GM23248 (cell line): ENCODE measurements around the gene ARHGAP23. TPM values are rescaled to one million over a fixed set of nuclear protein-coding genes. Genes with fewer than 3 reads are reported as not detected.

Experiments used
- DNase-seq: peaks from one replicate; pipeline ENCODE4 v3.0.0-alpha.2; 2015
- H2AFZ ChIP-seq: fragments of 200-600 bp; sonication (generic); 2 replicates; pipeline ENCODE4 v1.6.1; 2016; ENCODE audit warnings: antibody characterized with exemption
- H3F3A ChIP-seq: fragments of 200-600 bp; sonication (generic); 2 replicates; pipeline ENCODE4 v1.6.1; 2016; ENCODE audit warnings: mild to moderate bottlenecking, antibody characterized with exemption, mixed run types; ENCODE audit not compliant: insufficient read depth
- H3K27ac ChIP-seq: fragments of 200-600 bp; sonication (generic); 2 replicates; pipeline ENCODE4 v1.5.1; 2016; ENCODE audit warnings: mild to moderate bottlenecking
- H3K27me3 ChIP-seq: fragments of 200-600 bp; sonication (generic); replicated peaks from 2 replicates; pipeline ENCODE4 v1.6.1; 2016; ENCODE audit warnings: mild to moderate bottlenecking; ENCODE audit not compliant: insufficient read depth
- H3K36me3 ChIP-seq: fragments of 200-600 bp; sonication (generic); 2 replicates; pipeline ENCODE4 v1.6.1; 2016; ENCODE audit warnings: low read depth, mild to moderate bottlenecking
- H3K4me1 ChIP-seq: fragments of 200-600 bp; sonication (generic); 2 replicates; pipeline ENCODE4 v1.6.1; 2016; ENCODE audit warnings: mild to moderate bottlenecking; ENCODE audit not compliant: insufficient read depth
- H3K4me2 ChIP-seq: fragments of 200-600 bp; sonication (generic); one replicate; pipeline ENCODE4 v1.6.1; 2016; ENCODE audit warnings: mild to moderate bottlenecking; ENCODE audit not compliant: unreplicated experiment
- H3K4me3 ChIP-seq: fragments of 200-600 bp; sonication (generic); 2 replicates; pipeline ENCODE4 v1.5.1; 2016; ENCODE audit warnings: mild to moderate bottlenecking
- H3K79me2 ChIP-seq: fragments of 200-600 bp; sonication (generic); 2 replicates; pipeline ENCODE4 v1.6.1; 2016; ENCODE audit warnings: mild to moderate bottlenecking; ENCODE audit not compliant: insufficient read depth
- H3K9ac ChIP-seq: fragments of 200-600 bp; sonication (generic); 2 replicates; pipeline ENCODE4 v1.6.1; 2016; ENCODE audit warnings: mild to moderate bottlenecking
- H3K9me2 ChIP-seq: fragments of 200-600 bp; sonication (generic); 2 replicates; pipeline ENCODE4 v1.6.1; 2016; ENCODE audit warnings: mixed run types, mild to moderate bottlenecking, moderate library complexity; ENCODE audit not compliant: insufficient read depth
- H3K9me3 ChIP-seq: fragments of 200-600 bp; sonication (generic); one replicate; pipeline ENCODE4 v1.6.1; 2017; ENCODE audit warnings: low read depth
- H4K20me1 ChIP-seq: fragments of 200-600 bp; sonication (generic); 2 replicates; pipeline ENCODE4 v1.6.0; 2016; ENCODE audit not compliant: insufficient read depth
- EZH2 ChIP-seq: fragments of 200-600 bp; sonication (generic); IDR thresholded peaks from 2 replicates; pipeline ENCODE4 v1.6.1; 2018; ENCODE audit warnings: antibody characterized with exemption, mild to moderate bottlenecking; ENCODE audit not compliant: insufficient read depth, poor library complexity, severe bottlenecking
- EZH2phosphoT487 ChIP-seq: fragments of 200-600 bp; sonication (generic); IDR thresholded peaks from 2 replicates; pipeline ENCODE4 v1.6.1; 2018; ENCODE audit warnings: antibody characterized with exemption, moderate library complexity, mild to moderate bottlenecking, low read depth; ENCODE audit not compliant: insufficient read depth
- WGBS, 2 experiments: methylation state at CpG; one replicate each; pipeline ENCODE4 v1.1.6; 2015 to 2017; ENCODE audit warnings: low lambda C conversion rate in 2 of 2, low coverage in 1 of 2; ENCODE audit errors: missing lambda C conversion rate in 2 of 2; 5-methylcytosine and 5-hydroxymethylcytosine counted together
- in situ Hi-C: fragments of 300-500 bp; cut with MboI; formaldehyde crosslinking; loops from 2 replicates; pipeline ENCODE4 v1.15.0; 2020
- polyA plus RNA-seq: library from polyadenylated mRNA; unstranded; fragments of >200 nt; fragmentation: Nextera tagmentation; extraction: Ambion mirVana; gene quantifications from 2 replicates; pipeline ENCODE4 v1.2.1, GENCODE V29; 2016
- total RNA-seq: library from RNA; depleted of rRNA; stranded (reverse); fragments of >200 nt; shearing (Covaris generic); gene quantifications from 2 replicates; pipeline ENCODE4 v1.2.3, GENCODE V29; 2014

The ARHGAP23 gene
- total and polyA plus RNA-seq, 2 experiments from 2014 or later: 6.6 to 69.4 TPM

GRCh38 chr17:38458521-38458920, 30.3 kb downstream of the ARHGAP23 start:
- Histone ChIP-seq H3K4me3 (no peak overlapping the region), H3K4me2 (no peak overlapping the region), H3F3A (peaks cover 5% of the 10 kb centered on the region; the same call in 1 of the 2 replicates), H2AFZ (no peak overlapping the region), H3K79me2 (peaks cover 74% of the 10 kb centered on the region), H3K27me3 (no peaks in the 10 kb centered on the region), H3K9me2 (no peaks in the 10 kb centered on the region), H3K4me1 (peaks cover 23% of the 10 kb centered on the region), H4K20me1 (peaks cover 14% of the 10 kb centered on the region; the same call in 1 of the 2 replicates), H3K9ac (no peak overlapping the region), H3K27ac (no peak overlapping the region), H3K9me3 (no peaks in the 10 kb centered on the region), H3K36me3 (peaks cover 10% of the 10 kb centered on the region; the same call in 1 of the 2 replicates)
- TF ChIP-seq EZH2phosphoT487 (no peak), EZH2 (no peak)
- in situ Hi-C loops: no loop called here
- 100% methylated on average over 6 of the region's 6 CpGs for WGBS, 2 experiments
- DNase-seq: no peak

GRCh38 chr17:38459567-38459966, 31.3 kb downstream of the ARHGAP23 start:
- peaks cover 14% of the 10 kb centered on the region; the same call in 1 of the 2 replicates for H4K20me1 ChIP-seq

GRCh38 chr17:38460082-38460715, 31.9 kb downstream of the ARHGAP23 start:
- H3K36me3 ChIP-seq: peaks cover 13% of the 10 kb centered on the region; the same call in 1 of the 2 replicates
- WGBS, 2 experiments: 85 to 86% methylated on average over 12 of the region's 12 CpGs

More at GRCh38 chr17:38459567-38459966, 31.3 kb downstream of the ARHGAP23 start:
- Histone ChIP-seq H3F3A (peaks cover 12% of the 10 kb centered on the region; the same call in 1 of the 2 replicates), H3K27ac (no peak overlapping the region), H3K4me2 (no peak overlapping the region), H3K9me3 (no peaks in the 10 kb centered on the region), H3K27me3 (no peaks in the 10 kb centered on the region), H3K36me3 (peaks cover 13% of the 10 kb centered on the region; the same call in 1 of the 2 replicates), H3K79me2 (peaks cover 70% of the 10 kb centered on the region), H2AFZ (no peak overlapping the region), H3K9me2 (no peaks in the 10 kb centered on the region), H3K9ac (no peak overlapping the region), H3K4me3 (no peak overlapping the region), H3K4me1 (peaks cover 34% of the 10 kb centered on the region)
- no peak for DNase-seq
- 76 to 81% methylated on average over 6 of the region's 6 CpGs for WGBS, 2 experiments
- in situ Hi-C loops: no loop called here
- TF ChIP-seq EZH2: no peak
- TF ChIP-seq EZH2phosphoT487: no peak

GRCh38 chr17:38460716-38461630, 32.7 kb downstream of the ARHGAP23 start:
- no peaks in the 10 kb centered on the region for H3K9me2 ChIP-seq
- 0 out of 2 replicates have a peak, but pooled peaks cover 12% of the 10 kb centered on the region for H3F3A ChIP-seq
- H3K4me2 ChIP-seq: no peak overlapping the region
- H3K27ac ChIP-seq: no peak overlapping the region
- peaks cover 13% of the 10 kb centered on the region; the same call in 1 of the 2 replicates for H3K36me3 ChIP-seq
- peaks cover 9% of the 10 kb centered on the region; the same call in 1 of the 2 replicates for H4K20me1 ChIP-seq
- H3K9me3 ChIP-seq: no peaks in the 10 kb centered on the region
- 94% methylated on average over 19 of the region's 19 CpGs for WGBS, 2 experiments
- in situ Hi-C loops: no loop called here
- H2AFZ ChIP-seq: no peak overlapping the region
- TF ChIP-seq EZH2phosphoT487 (no peak), EZH2 (no peak)
- H3K4me1 ChIP-seq: peaks cover 22% of the 10 kb centered on the region
- DNase-seq: no peak
- H3K79me2 ChIP-seq: peaks cover 60% of the 10 kb centered on the region
- H3K4me3 ChIP-seq: no peak overlapping the region
- no peak overlapping the region for H3K9ac ChIP-seq
- H3K27me3 ChIP-seq: no peaks in the 10 kb centered on the region

More at GRCh38 chr17:38460082-38460715, 31.9 kb downstream of the ARHGAP23 start:
- H3K79me2 ChIP-seq: peaks cover 63% of the 10 kb centered on the region
- H3K27me3 ChIP-seq: no peaks in the 10 kb centered on the region
- H4K20me1 ChIP-seq: peaks cover 9% of the 10 kb centered on the region; the same call in 1 of the 2 replicates
- H2AFZ ChIP-seq: no peak overlapping the region
- no peak overlapping the region for H3K4me2 ChIP-seq
- H3K4me1 ChIP-seq: peaks cover 28% of the 10 kb centered on the region
- in situ Hi-C loops: no loop called here
- no peak overlapping the region for H3K27ac ChIP-seq
- H3K9ac ChIP-seq: no peak overlapping the region
- no peaks in the 10 kb centered on the region for H3K9me3 ChIP-seq
- DNase-seq: no peak
- no peaks in the 10 kb centered on the region for H3K9me2 ChIP-seq
- H3F3A ChIP-seq: 0 out of 2 replicates have a peak, but pooled peaks cover 12% of the 10 kb centered on the region
- no peak overlapping the region for H3K4me3 ChIP-seq
- TF ChIP-seq EZH2 (no peak), EZH2phosphoT487 (no peak)
